GOT3 (cell line): ENCODE results near the gene TSSC4.
A peak's percentile ranks its signal among the peaks of the same experiment; 100 is the strongest.

ENCODE experiments used
- DNase-seq: peaks from one replicate; lab custom pipeline; 2025; ENCODE audit warnings: mixed read lengths; lab: John Stamatoyannopoulos, UW

Gene TSSC4

GRCh38 chr11:2418693-2419360 is 18.3 kb downstream of the TSSC4 start:
- no peak for DNase-seq

- DNase-seq: peak; percentile 9
Measured at GRCh38 chr11:2419638-2420501, 19.3 kb downstream of the TSSC4 start.

GRCh38 chr11:2420502-2421225 is 20.1 kb downstream of the TSSC4 start:
- DNase-seq: no peak

- no peak for DNase-seq
Measured at GRCh38 chr11:2421226-2421994, 20.9 kb downstream of the TSSC4 start.

- no peak for DNase-seq
Measured at GRCh38 chr11:2421996-2422395, 21.4 kb downstream of the TSSC4 start.

GRCh38 chr11:2422461-2423156 is 22.1 kb downstream of the TSSC4 start:
- DNase-seq: no peak

DNA sequence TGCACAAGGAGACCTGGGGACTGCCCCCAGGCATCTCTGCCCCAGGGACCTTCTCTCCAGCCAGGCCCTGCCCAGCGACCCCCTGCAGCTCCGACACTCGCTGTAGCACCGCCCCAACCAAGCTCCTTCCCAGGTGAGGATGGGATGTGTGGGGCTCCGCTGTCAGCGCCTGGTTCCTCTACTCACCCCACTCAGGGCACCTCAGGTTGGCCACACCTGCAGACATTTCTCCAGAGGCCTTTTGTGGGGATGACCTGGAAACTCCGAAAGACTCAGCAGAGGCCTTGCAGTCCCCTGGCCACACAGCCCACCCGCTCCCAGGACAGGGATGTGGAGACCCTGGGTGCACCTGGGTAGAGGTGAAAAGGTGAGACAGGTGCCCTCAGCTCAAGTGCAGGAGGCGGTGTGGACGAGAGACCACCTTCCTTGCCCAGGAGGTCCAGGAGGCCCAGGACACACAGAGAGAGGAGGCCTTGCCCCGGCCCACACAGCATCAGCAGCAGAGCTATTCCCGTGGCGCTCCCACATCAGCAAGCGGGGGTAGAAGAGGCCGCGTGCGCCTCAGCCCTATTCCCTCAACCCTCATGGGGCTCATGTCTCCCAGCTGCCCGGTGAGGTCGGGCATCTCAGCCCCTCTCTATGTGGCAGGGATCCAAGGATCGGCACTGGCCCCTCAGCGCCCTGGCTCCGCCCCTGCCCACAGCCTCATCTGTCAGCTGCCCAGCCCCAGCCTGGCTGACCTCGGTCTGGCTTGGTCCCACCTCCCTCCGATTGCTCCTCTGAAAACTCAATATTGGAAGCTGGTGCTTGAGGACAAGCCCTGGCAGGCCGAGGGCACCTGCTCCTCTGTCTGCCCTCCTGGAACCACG is 22.8 kb downstream of the TSSC4 start:
- no peak for DNase-seq

DNA sequence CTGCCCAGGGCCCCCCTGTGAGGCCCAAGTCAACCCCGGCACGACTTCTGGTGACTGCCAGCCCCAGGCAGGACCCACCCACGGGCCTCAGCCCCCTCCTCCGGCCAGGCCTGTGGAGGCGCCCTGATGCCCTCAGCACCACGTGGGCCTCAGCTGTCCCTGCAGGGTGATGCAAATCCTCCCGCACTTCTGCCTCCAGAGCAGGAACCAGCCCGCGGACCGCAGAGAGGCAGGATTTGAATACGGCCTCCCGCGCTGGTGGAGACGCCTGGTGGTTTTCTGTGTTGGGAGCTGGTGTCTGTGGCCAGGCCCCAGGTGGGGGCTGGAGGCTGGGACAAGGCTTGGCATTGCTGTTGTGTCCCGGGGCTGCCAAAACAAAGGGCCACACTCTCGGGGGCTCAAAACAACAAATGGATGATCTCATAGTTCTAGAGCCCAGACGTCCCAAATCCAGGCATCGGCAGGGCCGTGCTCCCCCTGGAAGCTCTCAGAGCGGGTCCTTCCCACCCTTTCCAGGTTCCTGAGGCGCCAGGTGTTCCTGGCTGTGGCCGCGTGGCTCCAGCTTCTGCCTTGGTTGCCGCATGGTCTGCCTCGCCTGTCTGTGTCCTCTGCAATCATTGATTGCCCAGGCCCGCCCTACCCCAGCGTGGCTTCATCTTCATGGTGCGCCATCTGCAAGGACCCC is 24.4 kb downstream of the TSSC4 start:
- no peak for DNase-seq

DNA sequence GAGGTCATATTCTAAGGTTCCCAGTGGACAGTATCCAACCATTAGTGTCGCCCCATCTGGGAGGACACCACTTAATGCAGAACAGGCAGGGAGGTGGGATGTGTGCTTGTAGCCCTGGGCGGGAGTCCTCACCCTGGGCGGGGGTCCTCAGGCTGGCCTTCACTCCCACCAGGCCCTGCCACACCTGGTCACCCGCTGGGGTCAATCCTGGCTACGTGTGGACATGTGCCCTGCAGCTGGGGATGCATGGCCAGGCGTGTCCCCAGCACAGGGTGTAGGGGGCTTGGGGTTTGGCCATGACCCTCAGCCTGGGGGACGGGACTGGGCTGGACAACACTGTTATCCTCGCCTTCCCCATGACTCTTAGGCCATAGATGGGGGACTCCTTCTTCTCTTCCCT is 25.0 kb downstream of the TSSC4 start:
- no peak for DNase-seq

- DNase-seq: no peak
Measured at GRCh38 chr11:2426221-2426620, 25.7 kb downstream of the TSSC4 start.

- DNase-seq: no peak
Measured at GRCh38 chr11:2426826-2427521, 26.4 kb downstream of the TSSC4 start.

GRCh38 chr11:2427721-2428321 is 27.3 kb downstream of the TSSC4 start:
- DNase-seq: no peak

GRCh38 chr11:2428322-2428795 is 27.8 kb downstream of the TSSC4 start:
- no peak for DNase-seq

DNA sequence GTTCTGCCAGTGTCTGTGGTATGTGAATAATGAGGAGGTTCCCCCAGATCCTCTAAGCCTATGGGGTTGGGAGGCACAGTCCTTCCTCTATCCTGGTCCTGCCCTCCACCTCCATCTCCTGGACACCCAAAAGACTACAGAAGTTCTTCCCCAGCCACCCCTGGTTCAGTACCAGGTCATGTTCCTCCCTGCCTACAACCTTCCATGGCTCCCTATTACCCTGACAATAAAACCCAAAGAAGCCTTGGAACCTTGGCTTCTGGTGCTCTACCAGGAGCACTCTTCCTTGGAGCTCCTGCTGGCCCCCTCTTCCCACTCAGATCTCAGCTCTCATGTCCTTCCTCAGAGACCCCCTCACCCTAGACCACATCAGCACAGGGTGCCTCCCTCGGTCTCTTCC is 30.8 kb downstream of the TSSC4 start:
- DNase-seq: no peak

DNA sequence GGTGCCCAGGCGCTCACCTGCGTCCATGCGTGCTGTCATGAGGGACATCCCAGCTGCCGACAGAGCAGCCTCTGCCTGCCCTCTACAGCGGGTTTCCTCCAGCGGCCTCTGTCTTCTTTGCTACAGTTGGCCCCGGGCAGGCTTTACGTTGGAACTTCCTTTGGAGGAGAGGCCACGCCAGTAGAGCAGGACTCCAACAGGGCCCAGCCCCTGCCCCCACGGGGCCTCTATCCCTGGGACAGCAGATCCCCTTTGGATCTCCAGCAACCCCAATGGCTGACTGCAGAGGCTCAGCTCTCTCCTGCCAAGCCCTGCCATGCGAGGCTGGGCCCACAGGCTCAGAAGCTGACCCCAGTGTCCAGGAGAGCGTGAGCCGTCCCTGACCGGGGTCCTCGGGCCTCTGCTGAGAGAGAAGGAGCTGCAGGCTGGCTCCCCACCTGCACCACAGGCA is 31.6 kb downstream of the TSSC4 start:
- DNase-seq: no peak

DNA sequence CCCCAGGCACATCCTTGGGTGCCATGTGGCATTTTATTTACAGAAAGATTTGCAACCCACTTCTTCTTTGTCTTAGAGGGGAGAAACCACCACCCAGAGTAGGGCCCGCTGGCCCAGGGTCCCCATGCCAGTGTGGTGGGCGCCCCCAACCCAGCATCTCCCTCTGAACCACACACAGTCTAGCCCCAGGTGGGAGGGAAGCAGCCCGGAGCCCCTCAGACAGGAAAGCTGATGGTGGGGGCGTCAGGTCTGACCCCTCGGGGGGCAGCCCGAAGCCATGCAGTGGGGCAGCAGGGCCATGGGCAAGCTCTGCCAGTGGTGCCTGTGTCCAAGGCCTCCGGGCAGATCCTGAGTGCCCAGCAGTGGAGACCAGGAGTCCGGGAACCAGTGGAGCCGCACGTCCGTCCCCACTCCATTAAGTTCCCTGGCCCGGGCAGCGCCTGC is 32.1 kb downstream of the TSSC4 start:
- DNase-seq: no peak

GRCh38 chr11:2433106-2433925 is 32.8 kb downstream of the TSSC4 start:
- DNase-seq: no peak

- DNase-seq: no peak
Measured at GRCh38 chr11:2434008-2434407, 33.5 kb downstream of the TSSC4 start.
